Neural cell (in vitro differentiated cells): ENCODE measurements around the gene SMPD2. TPM values are rescaled to one million over a fixed set of nuclear protein-coding genes. Genes with fewer than 3 reads are reported as not detected.

ENCODE experiments used
- H2AFZ ChIP-seq: fragments of 200-600, 300-800 bp; sonication (generic), shearing (Covaris generic); 2 replicates; pipeline ENCODE4 v1.6.0; 2014; ENCODE audit warnings: low read depth, mild to moderate bottlenecking, antibody characterized with exemption, low read length, moderate library complexity
- H3F3A ChIP-seq: fragments of 200-600 bp; shearing (Covaris generic); 2 replicates; pipeline ENCODE4 v1.6.1; 2016; ENCODE audit warnings: mild to moderate bottlenecking, moderate library complexity, mixed read lengths, antibody characterized with exemption, low read length; ENCODE audit not compliant: insufficient read depth, poor library complexity, severe bottlenecking
- H3K27ac ChIP-seq: fragments of 200-600, 300-800 bp; sonication (generic), shearing (Covaris generic); 2 replicates; pipeline ENCODE4 v1.5.1; 2014; ENCODE audit warnings: mild to moderate bottlenecking, low read length, moderate library complexity
- H3K27me3 ChIP-seq: fragments of 300-800, 200-600 bp; sonication (generic), shearing (Covaris generic); 2 replicates; pipeline ENCODE4 v1.6.0; 2014; ENCODE audit warnings: mild to moderate bottlenecking, low read depth, low read length, moderate library complexity; ENCODE audit not compliant: insufficient read depth
- H3K36me3 ChIP-seq: fragments of 300-800, 200-600 bp; sonication (generic), shearing (Covaris generic); 2 replicates; pipeline ENCODE4 v1.5.1; 2014; ENCODE audit warnings: mild to moderate bottlenecking, antibody characterized with exemption, low read length, moderate library complexity; ENCODE audit not compliant: insufficient read depth
- H3K4me2 ChIP-seq: fragments of 300-800, 200-600 bp; sonication (generic), shearing (Covaris generic); 2 replicates; pipeline ENCODE4 v1.6.0; 2014; ENCODE audit warnings: mild to moderate bottlenecking, low read length
- H3K4me3 ChIP-seq: fragments of 300-800, 200-600 bp; sonication (generic), shearing (Covaris generic); 2 replicates; pipeline ENCODE4 v1.5.1; 2014; ENCODE audit warnings: mild to moderate bottlenecking, low read length, moderate library complexity
- H3K79me2 ChIP-seq: fragments of 200-600 bp; shearing (Covaris generic); replicated peaks from 2 replicates; pipeline ENCODE4 v1.6.0; 2014; ENCODE audit warnings: mild to moderate bottlenecking, low read length, moderate library complexity; ENCODE audit not compliant: insufficient read depth
- H3K9ac ChIP-seq: fragments of 300-800, 200-600 bp; sonication (generic), shearing (Covaris generic); 2 replicates; pipeline ENCODE4 v1.6.1; 2016; ENCODE audit warnings: mild to moderate bottlenecking, low read length, mixed read lengths
- H3K9me2 ChIP-seq: fragments of 200-600 bp; shearing (Covaris generic); 2 replicates; pipeline ENCODE4 v1.6.1; 2016; ENCODE audit warnings: mild to moderate bottlenecking, low read length, mixed read lengths; ENCODE audit not compliant: insufficient read depth
- H3K9me3 ChIP-seq: fragments of 200-600, 300-800 bp; sonication (generic), shearing (Covaris generic); 2 replicates; pipeline ENCODE4 v1.6.1; 2016; ENCODE audit warnings: mild to moderate bottlenecking, mixed run types, low read length, moderate library complexity, mixed read lengths
- H4K20me1 ChIP-seq: fragments of 200-600 bp; shearing (Covaris generic); 2 replicates; pipeline ENCODE4 v1.6.1; 2016; ENCODE audit warnings: mild to moderate bottlenecking, mixed run types; ENCODE audit not compliant: insufficient read depth
- EP300 ChIP-seq: fragments of 450-650 bp; conservative IDR thresholded peaks from 2 replicates; pipeline ENCODE4 v1.6.1; 2014; ENCODE audit warnings: antibody characterized with exemption, mild to moderate bottlenecking, moderate library complexity; ENCODE audit not compliant: poor library complexity, severe bottlenecking
- EZH2 ChIP-seq: fragments of 200-600, 300-800 bp; shearing (Covaris generic), sonication (generic); IDR thresholded peaks from 2 replicates; pipeline ENCODE4 v1.6.1; 2014; ENCODE audit warnings: antibody characterized with exemption, low read length, borderline replicate concordance, mild to moderate bottlenecking; ENCODE audit not compliant: insufficient read depth, poor library complexity, severe bottlenecking
- MXI1 ChIP-seq: fragments of 450-650 bp; conservative IDR thresholded peaks from 2 replicates; pipeline ENCODE4 v1.6.1; 2014; ENCODE audit warnings: antibody characterized with exemption, mild to moderate bottlenecking; ENCODE audit not compliant: poor library complexity, severe bottlenecking
- POLR2AphosphoS5 ChIP-seq: IDR thresholded peaks from 2 replicates; pipeline ENCODE4 v1.6.1; 2012
- RAD21 ChIP-seq: fragments of 450-650 bp; conservative IDR thresholded peaks from 2 replicates; pipeline ENCODE4 v1.6.1; 2014; ENCODE audit warnings: antibody characterized with exemption, mild to moderate bottlenecking, moderate library complexity
- REST ChIP-seq: IDR thresholded peaks from 2 replicates; pipeline ENCODE4 v1.6.1; 2012; ENCODE audit warnings: borderline replicate concordance
- SMC3 ChIP-seq: fragments of 450-650 bp; conservative IDR thresholded peaks from 2 replicates; pipeline ENCODE4 v1.6.1; 2014; ENCODE audit warnings: antibody characterized with exemption, mild to moderate bottlenecking, moderate library complexity; ENCODE audit not compliant: poor library complexity
- TAF1 ChIP-seq: IDR thresholded peaks from 2 replicates; pipeline ENCODE4 v1.6.1; 2012; ENCODE audit warnings: low read depth
- polyA plus RNA-seq: library from polyadenylated mRNA; depleted of rRNA; stranded (reverse); fragments of >200 nt; gene quantifications from 2 replicates; pipeline ENCODE4 v1.2.3, GENCODE V29; 2014
- TF ChIP-seq, protein P1 (sequence below): fragments of 450-650 bp; IDR thresholded peaks from 2 replicates; pipeline ENCODE4 v1.5.1; 2014; ENCODE audit warnings: antibody characterized with exemption, mild to moderate bottlenecking, moderate library complexity; ENCODE audit not compliant: poor library complexity, severe bottlenecking

SMPD2 gene
- polyA plus RNA-seq, 1 donor from 2014 or later: 8.0 TPM

DNA sequence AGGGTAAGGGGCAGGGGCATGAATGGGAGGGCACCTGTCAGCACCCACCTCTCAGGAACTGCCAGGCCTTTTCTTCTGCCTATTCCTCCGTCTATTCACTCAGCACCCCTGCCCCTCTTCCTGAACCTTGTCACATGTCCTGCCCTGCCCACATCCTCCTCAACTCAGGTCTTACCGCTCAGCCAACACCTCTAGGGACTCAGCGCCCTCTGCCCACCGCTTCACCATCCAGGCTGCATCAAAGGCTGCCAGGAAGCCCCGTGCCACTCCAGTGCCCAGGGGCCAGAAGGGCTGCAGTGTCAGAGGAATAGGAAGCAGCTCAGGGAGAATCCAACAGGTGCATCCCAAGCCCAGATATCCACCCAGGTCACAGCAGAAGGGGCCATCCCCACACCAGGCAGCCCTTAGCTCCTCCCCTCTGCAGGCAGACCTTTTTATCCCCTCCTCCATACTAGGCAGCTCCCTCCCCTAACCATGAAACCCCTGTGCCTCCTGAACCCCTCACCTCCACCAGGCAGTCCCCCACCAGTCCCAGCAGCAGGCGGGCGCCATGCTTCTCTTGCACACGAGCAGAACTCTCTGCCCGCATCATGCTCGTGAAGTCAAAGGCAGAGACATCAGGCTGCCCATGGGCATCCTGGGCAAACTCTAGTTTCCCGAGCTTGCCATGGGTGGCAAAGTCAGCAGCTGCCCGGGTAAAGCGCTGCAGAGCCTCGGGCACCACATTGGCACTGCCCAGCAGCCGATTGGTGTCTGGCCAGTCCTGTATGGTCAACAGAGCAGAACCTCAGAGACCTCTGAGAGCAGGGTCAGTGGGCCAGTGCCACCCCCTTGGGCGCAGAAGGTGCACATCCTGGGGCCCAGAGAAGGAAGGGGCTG lies 9.5 kb downstream of the SMPD2 start:
- no peak overlapping the region for H3K9ac ChIP-seq
- H3K9me2 ChIP-seq: no peaks in the 10 kb centered on the region
- no peak overlapping the region for H3K27ac ChIP-seq
- TF ChIP-seq REST (no peak), TAF1 (no peak), EZH2 (no peak), EP300 (no peak), SMC3 (no peak), POLR2AphosphoS5 (no peak), MXI1 (no peak)
- TF ChIP-seq, protein P1, sequence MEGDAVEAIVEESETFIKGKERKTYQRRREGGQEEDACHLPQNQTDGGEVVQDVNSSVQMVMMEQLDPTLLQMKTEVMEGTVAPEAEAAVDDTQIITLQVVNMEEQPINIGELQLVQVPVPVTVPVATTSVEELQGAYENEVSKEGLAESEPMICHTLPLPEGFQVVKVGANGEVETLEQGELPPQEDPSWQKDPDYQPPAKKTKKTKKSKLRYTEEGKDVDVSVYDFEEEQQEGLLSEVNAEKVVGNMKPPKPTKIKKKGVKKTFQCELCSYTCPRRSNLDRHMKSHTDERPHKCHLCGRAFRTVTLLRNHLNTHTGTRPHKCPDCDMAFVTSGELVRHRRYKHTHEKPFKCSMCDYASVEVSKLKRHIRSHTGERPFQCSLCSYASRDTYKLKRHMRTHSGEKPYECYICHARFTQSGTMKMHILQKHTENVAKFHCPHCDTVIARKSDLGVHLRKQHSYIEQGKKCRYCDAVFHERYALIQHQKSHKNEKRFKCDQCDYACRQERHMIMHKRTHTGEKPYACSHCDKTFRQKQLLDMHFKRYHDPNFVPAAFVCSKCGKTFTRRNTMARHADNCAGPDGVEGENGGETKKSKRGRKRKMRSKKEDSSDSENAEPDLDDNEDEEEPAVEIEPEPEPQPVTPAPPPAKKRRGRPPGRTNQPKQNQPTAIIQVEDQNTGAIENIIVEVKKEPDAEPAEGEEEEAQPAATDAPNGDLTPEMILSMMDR: no peak
- no peaks in the 10 kb centered on the region for H3F3A ChIP-seq
- H3K9me3 ChIP-seq: no peaks in the 10 kb centered on the region
- H3K36me3 ChIP-seq: peaks cover 5% of the 10 kb centered on the region
- no peak overlapping the region for H3K4me3 ChIP-seq
- H3K79me2 ChIP-seq: peaks cover 8% of the 10 kb centered on the region
- H4K20me1 ChIP-seq: no peaks in the 10 kb centered on the region
- no peaks in the 10 kb centered on the region for H3K27me3 ChIP-seq
- no peak overlapping the region for H3K4me2 ChIP-seq
- no peak overlapping the region for H2AFZ ChIP-seq

- Histone ChIP-seq H3K9me3 (no peaks in the 10 kb centered on the region), H3K4me2 (no peak overlapping the region), H3F3A (no peaks in the 10 kb centered on the region), H3K79me2 (peaks cover 8% of the 10 kb centered on the region), H2AFZ (no peak overlapping the region), H3K9ac (no peak overlapping the region), H3K4me3 (no peak overlapping the region), H3K9me2 (no peaks in the 10 kb centered on the region), H3K36me3 (peaks cover 2% of the 10 kb centered on the region), H3K27ac (no peak overlapping the region), H4K20me1 (no peaks in the 10 kb centered on the region), H3K27me3 (no peaks in the 10 kb centered on the region)
- TF ChIP-seq, protein P1: no peak
- TF ChIP-seq TAF1: no peak
- TF ChIP-seq EZH2: no peak
- TF ChIP-seq RAD21: no peak
- TF ChIP-seq MXI1: no peak
- TF ChIP-seq POLR2AphosphoS5: no peak
- TF ChIP-seq SMC3: no peak
- no peak for TF ChIP-seq EP300
- TF ChIP-seq REST: no peak
Measured at GRCh38 chr6:109450801-109451200, 10.3 kb downstream of the SMPD2 start.
